HG03039 (cell line): ENCODE results near the gene ADGRV1.
"Not testable (repeated sequence)": the region's sequence is repeated elsewhere in the genome, so short reads cannot be mapped to it uniquely, and the experiment has no call there.

Experiments
- ATAC-seq: cut with Tn5 transposase; IDR thresholded peaks from one replicate; pipeline ENCODE4 v1.9.1; 2021; ENCODE audit warnings: mild to moderate bottlenecking, moderate library complexity; ENCODE audit not compliant: unreplicated experiment

Gene ADGRV1

DNA sequence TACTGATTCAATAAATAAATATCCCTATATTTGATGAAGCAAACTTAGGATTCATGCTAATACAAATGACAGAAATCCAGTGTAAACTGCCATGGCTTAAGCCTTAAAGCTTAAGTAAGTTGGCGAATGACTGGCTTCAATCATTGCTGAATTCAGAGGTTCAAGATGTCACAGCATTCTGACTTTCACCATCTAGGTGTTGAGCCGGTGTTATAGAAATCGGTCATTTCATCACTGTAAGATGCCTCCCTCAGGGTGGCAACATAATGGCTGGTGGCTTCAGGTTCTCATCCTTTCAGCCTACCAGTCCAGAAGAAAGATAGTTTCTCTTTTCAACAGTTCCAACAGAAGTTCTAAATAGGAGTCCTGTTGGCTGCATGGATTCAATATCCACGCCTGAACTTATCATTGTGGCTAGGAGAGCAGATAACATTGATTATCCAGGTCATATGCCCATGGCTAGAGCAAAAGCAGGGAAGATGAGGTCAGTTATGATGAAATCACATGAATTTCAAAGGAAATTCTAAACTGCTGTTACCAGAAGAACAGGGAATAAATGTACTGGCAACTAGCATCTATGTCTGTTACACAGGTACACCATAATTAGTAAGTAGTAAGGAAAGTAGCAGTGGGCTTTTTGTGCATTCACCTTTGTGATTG is 460.2 kb downstream of the ADGRV1 start:
- ATAC-seq: no peak

GRCh38 chr5:91020065-91020800 is 461.6 kb downstream of the ADGRV1 start:
- no peak for ATAC-seq

- ATAC-seq: no peak
Measured at GRCh38 chr5:91022518-91022917, 463.9 kb downstream of the ADGRV1 start.

- ATAC-seq: no peak
Measured at GRCh38 chr5:91024206-91024605, 465.6 kb downstream of the ADGRV1 start.

- ATAC-seq: no peak
Measured at GRCh38 chr5:91024727-91025126, 466.1 kb downstream of the ADGRV1 start.

GRCh38 chr5:91025449-91025848 is 466.9 kb downstream of the ADGRV1 start:
- ATAC-seq: no peak

- ATAC-seq: no peak
Measured at GRCh38 chr5:91025956-91026355, 467.4 kb downstream of the ADGRV1 start.

- ATAC-seq: no peak
Measured at GRCh38 chr5:91026466-91026865, 467.9 kb downstream of the ADGRV1 start.

DNA sequence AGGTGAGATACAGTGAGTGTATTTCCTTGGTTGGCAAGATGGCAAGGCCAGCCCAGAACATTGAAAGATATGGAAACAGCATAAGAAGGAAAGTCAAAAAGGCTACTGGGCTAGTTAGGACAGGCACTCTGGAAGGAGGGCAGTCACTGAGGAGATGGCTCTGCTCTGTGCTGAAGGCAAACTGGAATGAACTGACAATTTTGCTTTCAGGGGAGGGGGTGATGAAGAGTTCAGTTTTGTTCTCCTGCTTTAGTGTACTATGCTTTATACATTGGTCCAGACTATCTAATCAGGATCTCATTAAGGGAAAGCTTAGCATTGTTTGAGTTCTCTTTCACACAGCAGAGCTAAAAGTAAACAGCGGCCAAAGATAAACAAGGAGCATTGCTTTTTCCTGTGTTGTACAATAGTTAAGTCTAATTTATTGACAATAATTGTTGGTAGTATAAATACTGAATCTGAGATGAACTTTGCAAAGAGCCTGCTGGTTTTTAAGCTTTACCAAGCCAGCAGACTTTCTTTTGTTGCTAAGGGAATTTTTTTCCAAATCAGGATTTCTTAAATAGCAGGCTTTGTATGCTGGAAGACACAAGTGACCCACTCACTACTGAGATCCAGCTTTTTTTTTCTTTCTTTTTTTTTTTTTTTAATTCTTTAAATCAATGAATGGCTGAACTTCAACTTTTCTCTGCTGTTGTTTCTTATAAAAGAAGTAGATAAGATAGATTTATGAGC is 469.0 kb downstream of the ADGRV1 start:
- ATAC-seq: no peak

DNA sequence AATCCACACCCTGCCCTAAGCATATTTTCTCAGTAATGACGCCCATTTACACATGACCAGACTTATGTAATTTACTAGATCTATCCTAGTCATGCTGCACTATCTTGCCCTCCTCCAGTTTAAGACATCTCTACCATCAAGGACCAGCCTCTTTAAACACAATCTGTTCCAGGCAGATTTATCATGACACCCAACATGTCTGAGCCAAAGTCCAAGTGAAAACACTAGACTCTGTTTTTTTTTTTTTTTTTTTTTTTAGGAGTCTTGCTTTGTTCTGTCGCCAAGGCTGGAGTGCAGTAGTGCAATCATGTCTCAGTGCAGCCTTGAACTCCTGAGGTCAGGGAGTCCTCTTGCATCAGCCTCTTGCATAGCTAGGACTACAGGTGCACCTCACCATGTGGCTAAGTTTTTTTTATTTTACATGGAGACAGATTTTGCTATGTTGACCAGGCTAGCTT is 469.9 kb downstream of the ADGRV1 start:
- no peak for ATAC-seq

GRCh38 chr5:91030521-91031401 is 472.2 kb downstream of the ADGRV1 start:
- ATAC-seq: no peak

DNA sequence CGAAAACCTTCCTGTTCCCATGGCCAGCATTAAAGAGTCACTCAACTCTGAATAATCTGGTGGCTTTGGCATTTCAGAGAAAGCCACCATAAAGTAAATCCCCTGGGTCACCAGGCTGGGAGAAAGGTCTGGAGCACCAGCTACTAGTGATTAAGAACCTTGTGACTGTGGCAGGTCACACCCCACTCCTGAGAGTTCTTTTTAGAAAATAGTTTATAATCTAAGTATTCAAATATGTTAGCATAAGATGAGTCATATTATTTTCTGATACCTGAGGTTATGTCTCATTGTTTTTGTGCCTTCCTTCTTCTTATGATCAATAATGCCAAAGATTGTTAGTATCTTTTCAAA is 472.8 kb downstream of the ADGRV1 start:
- no peak for ATAC-seq

DNA sequence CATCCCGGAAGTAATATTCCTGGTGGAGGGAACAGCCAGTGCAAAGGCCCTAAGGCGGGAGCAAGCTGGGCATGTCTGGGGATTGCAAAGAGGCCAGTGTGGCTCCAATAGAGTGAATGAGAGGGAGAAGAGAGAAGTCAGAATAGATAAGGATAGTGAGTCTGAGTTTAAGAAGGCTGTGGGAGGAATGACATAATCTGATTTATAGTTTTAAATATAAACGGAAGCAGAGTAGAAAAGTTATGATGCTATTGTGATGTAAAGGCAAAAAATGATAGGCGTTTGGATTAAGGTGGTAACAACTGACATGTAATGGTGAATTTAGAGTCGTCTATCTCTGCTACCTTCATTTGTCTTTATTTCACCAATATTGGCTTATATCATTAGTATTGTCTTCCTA is 473.5 kb downstream of the ADGRV1 start:
- no peak for ATAC-seq

- no peak for ATAC-seq
Measured at GRCh38 chr5:91033370-91033769, 474.8 kb downstream of the ADGRV1 start.

GRCh38 chr5:91038180-91038808 is 479.7 kb downstream of the ADGRV1 start:
- ATAC-seq: no peak

GRCh38 chr5:91041132-91041531 is 482.5 kb downstream of the ADGRV1 start:
- not testable (repeated sequence) for ATAC-seq

- no peak for ATAC-seq
Measured at GRCh38 chr5:91042247-91042935, 483.8 kb downstream of the ADGRV1 start.

- no peak for ATAC-seq
Measured at GRCh38 chr5:91042936-91043255, 484.3 kb downstream of the ADGRV1 start.

GRCh38 chr5:91048073-91048472 is 489.5 kb downstream of the ADGRV1 start:
- no peak for ATAC-seq

DNA sequence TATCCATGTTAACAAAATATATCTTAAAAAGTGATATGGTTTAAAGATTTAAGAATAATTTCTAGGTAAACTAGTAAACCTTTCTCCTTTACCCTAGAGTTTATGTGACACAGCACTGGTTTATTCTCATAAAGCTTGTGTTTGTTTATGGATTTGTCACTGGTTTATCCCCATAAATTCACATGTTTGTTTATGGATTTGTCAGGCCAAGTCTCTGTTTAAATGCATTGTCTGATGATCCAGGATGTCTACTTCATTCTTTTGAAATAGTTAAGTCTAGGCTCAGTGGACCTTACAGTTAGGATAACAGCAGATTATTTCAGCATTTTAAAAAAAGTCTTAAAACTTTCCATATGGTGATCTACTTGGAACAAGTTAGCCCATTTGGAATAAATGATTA is 490.5 kb downstream of the ADGRV1 start:
- ATAC-seq: no peak
